HG03097 (cell line): ENCODE results near the gene NNAT.

ENCODE experiments used
- ATAC-seq: cut with Tn5 transposase; IDR thresholded peaks from one replicate; pipeline ENCODE4 v1.9.1; 2021; ENCODE audit not compliant: unreplicated experiment, low FRiP score

The NNAT gene

GRCh38 chr20:37564388-37565133 lies 43.5 kb downstream of the NNAT start:
- no peak for ATAC-seq

DNA sequence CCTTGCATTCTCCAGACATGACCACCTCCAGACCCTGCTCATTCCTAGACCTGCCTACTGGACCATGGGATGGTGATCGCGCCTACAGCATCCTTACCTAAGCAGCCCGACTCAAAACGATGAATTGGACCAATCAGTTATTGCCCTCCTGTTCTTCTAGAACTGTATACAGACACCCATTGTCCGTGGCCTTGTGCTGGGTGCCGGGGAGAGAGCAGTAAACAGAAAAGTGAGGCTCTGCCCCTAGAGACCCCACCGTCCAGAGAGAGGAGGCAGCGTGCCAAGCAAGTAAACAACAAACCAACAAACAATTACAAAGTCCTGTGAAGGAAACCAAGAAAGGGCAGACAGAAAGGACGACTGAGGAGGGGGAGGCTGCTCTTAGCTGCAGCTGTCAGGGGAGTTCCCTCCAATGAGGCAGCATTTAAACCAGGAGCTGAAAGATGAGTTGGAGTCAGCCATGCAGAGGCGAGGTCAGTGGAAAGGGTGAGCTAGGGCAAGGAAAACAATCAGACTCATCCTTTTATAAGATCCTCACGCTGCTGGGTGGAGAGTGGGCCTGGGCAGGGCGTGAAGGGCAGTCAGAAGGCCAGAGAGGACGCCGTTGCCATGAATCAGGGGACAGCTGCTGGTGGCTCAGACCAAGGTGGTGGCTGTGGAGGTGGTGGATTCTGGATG lies 44.2 kb downstream of the NNAT start:
- ATAC-seq = no peak

DNA sequence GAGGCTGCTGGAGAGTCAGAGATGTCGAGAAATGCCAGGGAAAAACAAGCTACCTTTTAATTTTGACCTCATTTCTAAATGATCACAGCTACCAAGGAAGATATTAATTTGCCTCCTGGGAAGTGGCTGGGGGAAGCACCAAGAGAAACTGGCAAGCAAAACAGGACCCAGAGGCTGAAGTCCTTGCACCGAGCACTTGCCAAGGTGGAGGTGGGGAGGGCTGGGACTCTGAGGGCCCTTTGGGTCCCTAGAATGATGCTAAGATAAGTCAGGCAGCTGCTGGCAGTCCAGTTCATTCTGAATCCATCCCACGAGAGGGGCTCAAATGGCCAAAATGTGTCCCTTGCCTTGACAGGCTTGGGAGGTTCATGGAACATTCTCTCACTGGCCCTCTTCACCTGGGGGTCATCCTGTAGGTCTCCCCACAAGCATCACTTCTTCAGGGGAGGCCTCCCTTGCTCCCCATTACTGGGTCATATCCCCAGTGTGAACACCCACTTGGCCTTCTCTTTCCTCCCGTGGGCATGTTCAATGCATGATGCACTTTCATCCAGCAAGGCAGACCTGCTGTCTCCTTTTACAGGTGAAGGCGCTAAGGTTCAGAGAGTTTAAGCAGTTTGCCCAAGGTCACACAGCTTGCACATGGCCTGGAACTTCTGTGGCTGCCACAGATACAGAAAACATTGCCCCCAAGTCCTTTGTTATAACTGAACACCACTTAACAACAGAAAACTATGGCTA lies 45.7 kb downstream of the NNAT start:
- no peak for ATAC-seq

- ATAC-seq = no peak
Observed at GRCh38 chr20:37567331-37567665, 46.2 kb downstream of the NNAT start.

DNA sequence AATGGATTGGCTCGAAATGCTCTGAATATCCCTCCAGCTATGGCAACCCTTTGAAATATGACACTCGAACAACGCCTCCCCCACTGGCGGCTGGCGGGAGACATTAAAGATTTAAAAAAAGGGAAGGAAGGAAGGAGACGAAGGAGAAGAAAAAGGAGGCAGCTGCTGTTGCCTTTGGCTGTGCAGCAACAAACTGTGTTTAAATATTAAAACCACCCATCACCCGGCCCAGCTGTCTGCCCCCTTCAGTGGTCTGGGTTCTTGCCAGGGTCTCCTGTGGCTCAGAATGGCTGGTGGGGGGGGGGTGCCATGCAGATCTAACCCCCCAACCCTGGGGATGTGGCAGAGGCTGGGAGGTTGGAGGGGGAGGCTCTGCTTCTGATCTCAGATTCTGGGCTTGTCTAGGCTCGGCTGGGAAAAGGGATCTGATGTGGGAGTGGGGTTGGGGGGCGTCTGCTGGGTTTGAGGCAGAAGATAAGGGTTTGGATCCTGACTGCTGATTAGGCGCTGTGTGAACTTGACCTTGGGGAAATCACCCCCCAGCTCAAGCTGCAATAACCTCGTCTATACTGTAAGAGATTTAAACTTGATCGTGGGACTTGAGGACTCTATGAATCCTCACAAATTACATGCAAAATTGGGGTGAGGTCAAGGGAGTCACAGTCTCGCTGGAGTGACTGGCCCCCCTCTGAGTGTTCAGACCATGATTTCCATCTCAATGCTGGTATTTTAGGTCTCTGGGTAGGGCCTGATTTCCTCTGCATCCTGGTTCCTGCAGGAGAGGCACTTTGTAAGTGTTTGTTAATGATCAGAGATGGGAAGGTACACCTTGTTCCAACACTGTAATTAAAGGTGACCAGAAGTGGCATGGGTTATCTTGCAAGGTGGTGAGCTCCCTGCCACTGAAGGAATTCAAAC lies 46.9 kb downstream of the NNAT start:
- ATAC-seq = no peak

- ATAC-seq = no peak
Observed at GRCh38 chr20:37570419-37570818, 49.4 kb downstream of the NNAT start.

DNA sequence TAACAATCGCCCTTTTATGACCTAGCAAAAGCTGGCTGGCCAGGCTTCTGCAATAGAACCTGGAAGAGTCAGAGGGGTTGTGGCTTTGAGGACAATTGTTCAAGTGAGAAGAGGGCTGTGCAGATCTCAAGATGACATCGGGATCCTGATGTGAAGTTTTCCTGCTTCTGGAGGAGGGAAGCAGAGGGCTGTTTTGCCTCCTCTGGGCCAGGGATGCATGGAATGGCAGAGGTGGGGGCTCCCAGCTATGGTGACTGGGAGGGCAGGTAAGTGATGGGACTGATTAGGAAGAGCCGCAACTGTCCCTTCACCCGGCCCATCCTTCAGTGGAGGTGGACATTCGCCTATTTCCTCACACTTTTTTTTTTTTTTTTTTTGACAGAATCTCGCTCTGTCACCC lies 50.0 kb downstream of the NNAT start:
- no peak for ATAC-seq
